GM12873 (cell line): ENCODE data around the gene OMP.

Experiments
- TF ChIP-seq, protein P1 (sequence below): IDR thresholded peaks from 2 replicates; pipeline ENCODE4 v1.5.1; 2012; ENCODE audit warnings: low read depth, mild to moderate bottlenecking, moderate library complexity, low read length, control low read depth; ENCODE audit not compliant: insufficient read depth; ENCODE audit errors: missing control alignments

Gene OMP

DNA sequence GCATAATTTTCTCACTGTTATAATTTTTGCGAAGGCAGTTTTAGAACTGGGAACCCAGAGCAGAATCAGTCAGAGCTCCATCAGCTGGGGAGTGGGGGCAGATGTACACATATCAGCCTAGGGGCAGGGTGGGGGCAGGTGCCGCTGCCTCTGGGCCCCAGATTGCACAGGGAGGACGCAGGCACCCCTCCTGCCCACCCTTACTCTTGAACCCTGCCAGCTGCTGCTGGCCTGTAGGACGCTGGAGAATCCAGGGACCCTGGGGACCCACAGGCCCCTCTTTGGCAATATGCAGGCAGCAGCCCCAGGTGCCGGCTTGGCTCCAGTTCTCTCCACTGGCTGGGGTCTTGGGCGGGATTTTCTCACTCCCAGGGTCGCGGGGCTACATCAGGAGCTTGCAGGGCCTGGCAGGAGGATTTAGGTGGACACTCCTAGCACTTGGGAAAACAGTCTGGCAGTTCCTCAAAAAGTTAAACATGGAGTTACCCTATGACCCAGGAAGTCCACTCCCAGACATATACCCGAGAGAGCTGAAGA is 44.6 kb upstream of the OMP start:
- TF ChIP-seq, protein P1, sequence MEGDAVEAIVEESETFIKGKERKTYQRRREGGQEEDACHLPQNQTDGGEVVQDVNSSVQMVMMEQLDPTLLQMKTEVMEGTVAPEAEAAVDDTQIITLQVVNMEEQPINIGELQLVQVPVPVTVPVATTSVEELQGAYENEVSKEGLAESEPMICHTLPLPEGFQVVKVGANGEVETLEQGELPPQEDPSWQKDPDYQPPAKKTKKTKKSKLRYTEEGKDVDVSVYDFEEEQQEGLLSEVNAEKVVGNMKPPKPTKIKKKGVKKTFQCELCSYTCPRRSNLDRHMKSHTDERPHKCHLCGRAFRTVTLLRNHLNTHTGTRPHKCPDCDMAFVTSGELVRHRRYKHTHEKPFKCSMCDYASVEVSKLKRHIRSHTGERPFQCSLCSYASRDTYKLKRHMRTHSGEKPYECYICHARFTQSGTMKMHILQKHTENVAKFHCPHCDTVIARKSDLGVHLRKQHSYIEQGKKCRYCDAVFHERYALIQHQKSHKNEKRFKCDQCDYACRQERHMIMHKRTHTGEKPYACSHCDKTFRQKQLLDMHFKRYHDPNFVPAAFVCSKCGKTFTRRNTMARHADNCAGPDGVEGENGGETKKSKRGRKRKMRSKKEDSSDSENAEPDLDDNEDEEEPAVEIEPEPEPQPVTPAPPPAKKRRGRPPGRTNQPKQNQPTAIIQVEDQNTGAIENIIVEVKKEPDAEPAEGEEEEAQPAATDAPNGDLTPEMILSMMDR: no peak

DNA sequence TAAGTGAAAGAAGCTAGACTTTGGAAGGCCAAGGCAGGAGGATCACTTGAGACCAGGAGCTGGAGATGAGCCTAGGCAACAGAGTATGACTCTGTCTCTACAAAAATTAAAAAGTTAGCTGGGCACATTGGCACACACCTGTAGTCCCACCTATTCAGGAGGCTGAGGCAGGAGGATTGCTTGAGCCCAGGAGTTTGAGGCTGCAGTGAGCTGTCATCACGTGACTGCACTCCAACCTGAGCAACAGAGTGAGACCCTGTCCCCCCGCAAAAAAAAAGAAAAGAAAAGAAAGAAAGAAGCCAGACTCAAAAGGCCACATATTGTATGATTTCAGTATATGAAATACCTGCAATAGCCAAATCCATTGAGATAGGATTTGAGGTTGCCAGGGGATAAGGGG is 43.7 kb upstream of the OMP start:
- TF ChIP-seq, protein P1: no peak

GRCh38 chr11:77059806-77060205 is 42.8 kb upstream of the OMP start:
- TF ChIP-seq, protein P1: no peak

DNA sequence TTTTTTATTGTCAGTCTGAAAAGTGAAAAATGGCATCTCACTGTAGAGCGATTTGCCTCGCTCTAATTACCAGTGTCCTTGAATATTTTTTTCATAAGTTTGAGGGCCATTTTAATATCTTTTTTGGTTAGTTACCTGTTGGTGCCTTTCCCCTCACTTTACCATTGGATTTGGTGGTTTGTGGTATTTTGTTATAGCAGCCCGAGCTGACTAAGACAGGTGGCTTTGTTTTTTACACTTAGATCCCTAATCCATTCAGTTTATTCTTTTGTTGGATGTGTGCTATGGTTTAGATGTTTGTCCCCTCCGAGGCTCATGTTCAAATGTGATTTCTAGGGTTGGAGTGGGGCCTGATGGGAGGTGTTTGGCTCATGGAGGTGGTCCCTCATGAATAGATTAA is 42.4 kb upstream of the OMP start:
- TF ChIP-seq, protein P1: no peak

GRCh38 chr11:77062924-77063323 is 39.7 kb upstream of the OMP start:
- TF ChIP-seq, protein P1: peak; percentile 30

- TF ChIP-seq, protein P1: no peak
Measured at GRCh38 chr11:77063407-77063806, 39.2 kb upstream of the OMP start.

- TF ChIP-seq, protein P1: no peak
Measured at GRCh38 chr11:77063861-77064260, 38.8 kb upstream of the OMP start.
